Tibial artery (tissue), 4 donors: ENCODE measurements around the gene PARD6A.

ENCODE experiments used
- DNase-seq, 2 donors: peaks; one replicate each; pipeline ENCODE4 v3.0.0-alpha.2; 2019
- H3K27ac ChIP-seq, 2 donors: fragments of 200-600 bp; sonication (generic) in 1 of 2; 1 replicate in 1 of 2; 2 replicates in 1 of 2; pipeline ENCODE4 v1.5.1; 2018 to 2019; ENCODE audit warnings: mild to moderate bottlenecking in 1 of 2
- H3K27me3 ChIP-seq, 2 donors: fragments of 200-600 bp; sonication (generic) in 1 of 2; one replicate each; pipeline versions ENCODE4 v1.5.1 to v1.6.0; 2016 to 2019
- H3K36me3 ChIP-seq, 3 donors: fragments of 200-600 bp; sonication (generic) in 2 of 3; one replicate each; pipeline ENCODE4 v1.5.1; 2016 to 2019; ENCODE audit warnings: mild to moderate bottlenecking in 2 of 3
- H3K4me1 ChIP-seq, 4 donors: fragments of 200-600 bp; sonication (generic) in 2 of 4; 1 replicate in 3 of 4; 2 replicates in 1 of 4; pipeline ENCODE4 v1.5.1; 2016 to 2019
- H3K4me3 ChIP-seq, 2 donors: fragments of 200-600 bp; sonication (generic) in 1 of 2; 1 replicate in 1 of 2; 2 replicates in 1 of 2; pipeline ENCODE4 v1.5.1; 2018 to 2019; ENCODE audit warnings: mild to moderate bottlenecking in 2 of 2
- H3K9me3 ChIP-seq, 3 donors: fragments of 200-600 bp; sonication (generic) in 1 of 3; one replicate each; pipeline ENCODE4 v1.5.1; 2016 to 2019
- intact Hi-C: fragments of 100-400 bp; cut with DNase I; formaldehyde crosslinking; loops from one replicate; pipeline ENCODE4 v1.15.0; 2023; ENCODE audit warnings: low total_unique reads
- TF ChIP-seq, protein P1 (sequence below), 2 experiments: fragments of 200-600 bp in 1 of 2; fragments of 450-650 bp in 1 of 2; IDR thresholded peaks; one replicate each; pipeline ENCODE4 v1.5.1; 2017 to 2019; ENCODE audit warnings: antibody characterized with exemption in 2 of 2, mild to moderate bottlenecking in 1 of 2, moderate library complexity in 1 of 2

The PARD6A gene, protein sequence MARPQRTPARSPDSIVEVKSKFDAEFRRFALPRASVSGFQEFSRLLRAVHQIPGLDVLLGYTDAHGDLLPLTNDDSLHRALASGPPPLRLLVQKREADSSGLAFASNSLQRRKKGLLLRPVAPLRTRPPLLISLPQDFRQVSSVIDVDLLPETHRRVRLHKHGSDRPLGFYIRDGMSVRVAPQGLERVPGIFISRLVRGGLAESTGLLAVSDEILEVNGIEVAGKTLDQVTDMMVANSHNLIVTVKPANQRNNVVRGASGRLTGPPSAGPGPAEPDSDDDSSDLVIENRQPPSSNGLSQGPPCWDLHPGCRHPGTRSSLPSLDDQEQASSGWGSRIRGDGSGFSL

DNA sequence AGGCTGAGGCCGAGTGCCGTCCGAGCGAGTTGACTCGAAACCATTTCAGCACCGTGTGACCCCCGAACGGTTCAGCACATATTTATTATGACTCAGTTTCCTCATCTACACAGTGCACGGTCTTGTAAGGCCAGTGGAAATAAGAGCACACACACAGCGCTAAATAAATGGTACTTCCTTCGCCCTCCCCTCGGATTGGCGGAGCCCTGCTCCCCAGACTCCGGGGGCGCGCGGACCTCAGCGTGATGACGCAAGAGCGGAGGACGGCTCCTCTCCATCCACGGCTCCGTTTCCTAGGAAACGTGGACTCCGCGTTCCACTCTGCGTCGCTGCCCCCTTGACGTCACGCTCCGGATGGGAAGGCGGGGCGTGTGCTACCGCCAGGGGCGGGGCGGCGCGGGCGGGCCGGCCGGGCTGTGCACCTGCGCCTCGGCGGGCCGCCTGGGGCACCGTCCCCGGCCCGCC lies at the start of gene PARD6A:
TSS of gene PARD6A (plus strand) at position 397 of the 465 bp plus-strand sequence. CDS start 79 bp downstream, outside the sequence.
- H3K4me1 ChIP-seq = peaks cover 0 to 25% (median 21%) of the 10 kb centered on the region in 4 donors
- H3K36me3 ChIP-seq = peaks cover 0 to 54% (median 20%) of the 10 kb centered on the region in 3 donors
- TF ChIP-seq, protein P1, sequence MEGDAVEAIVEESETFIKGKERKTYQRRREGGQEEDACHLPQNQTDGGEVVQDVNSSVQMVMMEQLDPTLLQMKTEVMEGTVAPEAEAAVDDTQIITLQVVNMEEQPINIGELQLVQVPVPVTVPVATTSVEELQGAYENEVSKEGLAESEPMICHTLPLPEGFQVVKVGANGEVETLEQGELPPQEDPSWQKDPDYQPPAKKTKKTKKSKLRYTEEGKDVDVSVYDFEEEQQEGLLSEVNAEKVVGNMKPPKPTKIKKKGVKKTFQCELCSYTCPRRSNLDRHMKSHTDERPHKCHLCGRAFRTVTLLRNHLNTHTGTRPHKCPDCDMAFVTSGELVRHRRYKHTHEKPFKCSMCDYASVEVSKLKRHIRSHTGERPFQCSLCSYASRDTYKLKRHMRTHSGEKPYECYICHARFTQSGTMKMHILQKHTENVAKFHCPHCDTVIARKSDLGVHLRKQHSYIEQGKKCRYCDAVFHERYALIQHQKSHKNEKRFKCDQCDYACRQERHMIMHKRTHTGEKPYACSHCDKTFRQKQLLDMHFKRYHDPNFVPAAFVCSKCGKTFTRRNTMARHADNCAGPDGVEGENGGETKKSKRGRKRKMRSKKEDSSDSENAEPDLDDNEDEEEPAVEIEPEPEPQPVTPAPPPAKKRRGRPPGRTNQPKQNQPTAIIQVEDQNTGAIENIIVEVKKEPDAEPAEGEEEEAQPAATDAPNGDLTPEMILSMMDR (IDR thresholded peaks at IDR 0.05) = peak in 1 of 2 experiments; percentile 39
- intact Hi-C loops = no loop called here
- H3K27ac ChIP-seq = peak within 1 kb of the TSS; percentile 91 to 97
- peak within 1 kb of the TSS; percentile 68 to 80 for H3K4me3 ChIP-seq
- H3K27me3 ChIP-seq = peaks cover 0 to 5% of the 10 kb centered on the region in 2 donors
- H3K9me3 ChIP-seq = no peaks in the 10 kb centered on the region
- peak; percentile 95 to 97 for DNase-seq

DNA sequence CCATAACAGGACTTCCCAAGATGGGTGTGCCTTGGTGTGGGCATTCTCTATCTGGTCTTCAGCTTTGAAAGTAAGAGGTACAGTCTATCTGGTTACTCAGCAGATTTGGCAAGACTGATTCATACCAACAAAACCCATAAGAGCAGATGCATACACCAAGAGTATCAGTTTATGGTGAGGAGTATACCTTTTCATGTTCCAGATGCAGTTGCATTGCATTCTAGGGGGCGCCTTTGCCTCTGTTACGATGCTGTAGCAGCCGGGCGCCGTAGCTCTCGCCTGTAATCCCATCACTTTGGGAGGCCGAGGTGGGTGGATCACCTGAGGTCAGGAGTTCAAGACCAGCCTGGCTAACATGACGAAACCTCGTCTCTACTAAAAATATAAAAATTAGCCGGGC lies 47.0 kb upstream of the PARD6A start:
- peaks cover 43 to 83% (median 79%) of the 10 kb centered on the region in 3 donors for H3K36me3 ChIP-seq
- H3K27me3 ChIP-seq = no peaks in the 10 kb centered on the region
- H3K4me1 ChIP-seq = no peaks in the 10 kb centered on the region
- no peak for DNase-seq
- H3K4me3 ChIP-seq = no peak overlapping the region
- TF ChIP-seq, protein P1 (IDR thresholded peaks at IDR 0.05) = no peak
- H3K27ac ChIP-seq = no peak overlapping the region
- no peaks in the 10 kb centered on the region for H3K9me3 ChIP-seq
- intact Hi-C loops = no loop called here

DNA sequence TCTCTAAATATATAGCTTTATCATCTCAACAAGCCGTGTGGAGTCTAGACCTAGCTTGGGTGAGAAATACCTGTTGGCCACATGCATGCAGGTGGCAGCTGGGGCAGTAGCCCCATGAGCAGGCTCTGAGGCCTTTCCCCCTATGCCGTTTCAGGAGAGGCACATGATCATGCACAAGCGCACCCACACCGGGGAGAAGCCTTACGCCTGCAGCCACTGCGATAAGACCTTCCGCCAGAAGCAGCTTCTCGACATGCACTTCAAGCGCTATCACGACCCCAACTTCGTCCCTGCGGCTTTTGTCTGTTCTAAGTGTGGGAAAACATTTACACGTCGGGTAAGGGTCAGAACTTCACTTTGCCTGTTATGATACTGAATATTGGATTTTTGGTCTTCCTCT lies 32.5 kb upstream of the PARD6A start:
- no peaks in the 10 kb centered on the region for H3K9me3 ChIP-seq
- intact Hi-C loops = no loop called here
- H3K27me3 ChIP-seq = no peaks in the 10 kb centered on the region
- no peak for DNase-seq
- H3K27ac ChIP-seq = no peak overlapping the region
- TF ChIP-seq, protein P1 (IDR thresholded peaks at IDR 0.05) = no peak
- no peak overlapping the region for H3K4me3 ChIP-seq
- H3K4me1 ChIP-seq = no peaks in the 10 kb centered on the region
- peaks cover 54 to 98% (median 85%) of the 10 kb centered on the region in 3 donors for H3K36me3 ChIP-seq

DNA sequence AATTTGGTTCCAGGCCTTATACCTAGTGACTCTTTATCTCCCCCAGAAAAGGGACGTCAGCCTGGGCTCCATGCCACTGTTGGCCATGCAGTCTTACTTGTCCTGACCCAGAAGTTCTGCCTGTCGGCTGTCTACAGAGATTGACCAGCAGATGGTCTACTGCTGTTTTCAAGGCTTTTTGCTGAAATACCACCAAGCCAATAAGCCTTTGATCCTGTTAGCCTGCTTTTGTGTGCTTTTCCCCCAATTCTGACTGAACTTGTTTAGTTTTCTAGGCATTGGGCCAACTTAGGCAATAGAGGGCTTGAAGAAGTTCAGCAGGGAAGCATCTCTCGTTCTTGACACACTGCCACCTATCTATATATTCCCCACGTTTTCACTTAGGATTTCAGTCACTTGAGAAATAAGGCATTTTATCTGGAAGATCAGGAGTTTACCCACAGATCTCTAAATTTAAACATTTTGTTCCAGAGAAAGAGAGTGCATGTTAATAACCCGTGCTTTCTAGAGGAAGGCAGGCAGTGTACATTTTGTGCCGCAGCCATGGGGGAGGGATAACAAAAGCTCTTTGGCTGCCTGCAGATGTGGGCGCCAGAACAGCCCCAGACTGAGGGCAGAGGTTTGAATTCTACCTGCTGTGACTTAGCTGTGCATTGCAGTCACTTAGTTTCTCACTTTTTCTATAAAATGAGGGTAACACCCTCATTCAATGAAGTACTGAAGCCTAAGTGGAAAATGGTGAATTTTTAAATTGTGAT lies 28.2 kb upstream of the PARD6A start:
- no peak for DNase-seq
- intact Hi-C loops = no loop called here
- TF ChIP-seq, protein P1 (IDR thresholded peaks at IDR 0.05) = no peak
- H3K27ac ChIP-seq = no peak overlapping the region
- peaks cover 55 to 99% (median 76%) of the 10 kb centered on the region in 3 donors for H3K36me3 ChIP-seq
- H3K27me3 ChIP-seq = no peaks in the 10 kb centered on the region
- H3K9me3 ChIP-seq = no peaks in the 10 kb centered on the region
- H3K4me3 ChIP-seq = no peak overlapping the region
- H3K4me1 ChIP-seq = no peaks in the 10 kb centered on the region

DNA sequence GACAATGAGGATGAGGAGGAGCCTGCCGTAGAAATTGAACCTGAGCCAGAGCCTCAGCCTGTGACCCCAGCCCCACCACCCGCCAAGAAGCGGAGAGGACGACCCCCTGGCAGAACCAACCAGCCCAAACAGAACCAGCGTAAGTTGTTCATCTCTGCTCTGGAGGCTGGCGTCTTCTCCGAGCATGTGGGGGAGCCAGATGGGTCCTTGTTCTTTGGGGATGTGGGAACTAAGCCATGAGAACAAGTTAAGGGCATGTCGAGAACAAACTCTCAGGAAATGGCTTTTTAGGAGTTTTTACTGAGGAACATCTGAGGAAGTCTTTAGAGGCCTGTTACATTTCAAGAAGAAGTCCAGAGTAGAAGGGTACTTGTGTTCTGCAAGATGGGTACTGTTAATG lies 24.0 kb upstream of the PARD6A start:
- no peak for DNase-seq
- intact Hi-C loops = no loop called here
- Histone ChIP-seq H3K9me3 (no peaks in the 10 kb centered on the region), H3K27ac (no peak overlapping the region), H3K4me3 (no peak overlapping the region), H3K36me3 (peaks cover 58 to 82% (median 61%) of the 10 kb centered on the region in 3 donors), H3K27me3 (no peaks in the 10 kb centered on the region), H3K4me1 (peaks cover 0 to 2% (median 2%) of the 10 kb centered on the region in 4 donors)
- TF ChIP-seq, protein P1 (IDR thresholded peaks at IDR 0.05) = no peak
